ENCODE data around the gene CGN. TPM values are rescaled to one million over a fixed set of nuclear protein-coding genes. Genes with fewer than 3 reads are reported as not detected.

The CGN gene
- total and polyA plus RNA-seq, 11 donors = 0.08 to 21.0 (median 0.19) TPM; not detected in 4

- Histone ChIP-seq H3K4me1 (no peaks in the 10 kb centered on the region), H3K36me3 (no peaks in the 10 kb centered on the region), H3K9me3 (peaks cover 0 to 12% (median 2%) of the 10 kb centered on the region in 12 donors), H3K4me3 (no peak overlapping the region), H3K27ac (no peak overlapping the region), H3K27me3 (no peaks in the 10 kb centered on the region)
- no peak for ATAC-seq
- no peak for DNase-seq
- TF ChIP-seq CTCF (IDR thresholded peaks at IDR 0.05) (no peak), POLR2A (IDR thresholded peaks at IDR 0.05) (no peak)
- 92 to 96% (median 96%) methylated on average over 1 of the region's 1 CpG for WGBS, 4 donors
- intact Hi-C loops (cut with DNase I) = no loop called here
Observed at GRCh38 chr1:151482017-151482416, 29.2 kb upstream of the CGN start.

- Histone ChIP-seq H3K9me3 (peaks cover 0 to 12% (median 2%) of the 10 kb centered on the region in 12 donors), H3K4me3 (no peak overlapping the region), H3K27me3 (no peaks in the 10 kb centered on the region), H3K36me3 (no peaks in the 10 kb centered on the region), H3K4me1 (no peaks in the 10 kb centered on the region), H3K27ac (no peak overlapping the region)
- intact Hi-C loops (cut with DNase I) = no loop called here
- ATAC-seq = no peak
- TF ChIP-seq POLR2A (IDR thresholded peaks at IDR 0.05) = no peak
- no peak for TF ChIP-seq CTCF (IDR thresholded peaks at IDR 0.05)
- 47 to 59% (median 55%) methylated on average over 5 of the region's 5 CpGs for WGBS, 4 donors
- DNase-seq = no peak
Observed at GRCh38 chr1:151485685-151486255, 25.4 kb upstream of the CGN start.

- WGBS, 4 donors = 84 to 96% (median 92%) methylated on average over 1 of the region's 1 CpG
- TF ChIP-seq CTCF (IDR thresholded peaks at IDR 0.05) = no peak
- TF ChIP-seq POLR2A (IDR thresholded peaks at IDR 0.05) = no peak
- ATAC-seq = no peak
- intact Hi-C loops (cut with DNase I) = no loop called here
- Histone ChIP-seq H3K36me3 (no peaks in the 10 kb centered on the region), H3K9me3 (peaks cover 0 to 10% (median 2%) of the 10 kb centered on the region in 12 donors), H3K4me3 (no peak overlapping the region), H3K4me1 (no peaks in the 10 kb centered on the region), H3K27ac (no peak overlapping the region), H3K27me3 (no peaks in the 10 kb centered on the region)
- DNase-seq = no peak
Observed at GRCh38 chr1:151486557-151486956, 24.6 kb upstream of the CGN start.

- no peaks in the 10 kb centered on the region for H3K27me3 ChIP-seq
- H3K36me3 ChIP-seq = no peaks in the 10 kb centered on the region
- TF ChIP-seq CTCF (IDR thresholded peaks at IDR 0.05) (no peak), POLR2A (IDR thresholded peaks at IDR 0.05) (no peak)
- H3K27ac ChIP-seq = no peak overlapping the region
- no peak for ATAC-seq
- no peaks in the 10 kb centered on the region for H3K9me3 ChIP-seq
- no peaks in the 10 kb centered on the region for H3K4me1 ChIP-seq
- DNase-seq = no peak
- intact Hi-C loops (cut with DNase I) = loop anchor here in 1 of 10 donors (10.0 kb wide), 1 partner anchor 73 kb away; no protein-coding TSS in a partner anchor
- no peak overlapping the region for H3K4me3 ChIP-seq
- 78 to 81% (median 80%) methylated on average over 5 of the region's 5 CpGs for WGBS, 4 donors
Observed at GRCh38 chr1:151491641-151492040, 19.5 kb upstream of the CGN start.

Measured in heart left ventricle (tissue), 16 donors.